IMR-90 (cell line): ENCODE data around the gene DIAPH2.

ENCODE experiments used
- CEBPB ChIP-seq: IDR thresholded peaks from 2 replicates; pipeline ENCODE4 v1.6.1; 2012; ENCODE audit warnings: low read depth, low read length, improper control_type of control experiment
- CHD1 ChIP-seq: IDR thresholded peaks from 2 replicates; pipeline ENCODE4 v1.6.1; 2012; ENCODE audit warnings: low read depth, low read length, improper control_type of control experiment
- FOS ChIP-seq: fragments of 150-350 bp; IDR thresholded peaks from 2 replicates; pipeline ENCODE4 v1.6.1; 2016; ENCODE audit warnings: low read depth, low read length
- MAFK ChIP-seq: IDR thresholded peaks from 2 replicates; pipeline ENCODE4 v1.6.1; 2012; ENCODE audit warnings: low read depth, low read length, improper control_type of control experiment
- MXI1 ChIP-seq: IDR thresholded peaks from 2 replicates; pipeline ENCODE4 v1.6.1; 2012; ENCODE audit warnings: low read depth, mild to moderate bottlenecking, low read length, moderate library complexity, borderline replicate concordance
- POLR2A ChIP-seq: IDR thresholded peaks from 2 replicates; pipeline ENCODE4 v1.6.1; 2012; ENCODE audit warnings: mild to moderate bottlenecking, low read depth, low read length
- RAD21 ChIP-seq: IDR thresholded peaks from 2 replicates; pipeline ENCODE4 v1.6.1; 2012; ENCODE audit warnings: low read length, improper control_type of control experiment
- RCOR1 ChIP-seq: IDR thresholded peaks from 2 replicates; pipeline ENCODE4 v1.6.1; 2012; ENCODE audit warnings: mild to moderate bottlenecking, low read length, improper control_type of control experiment; ENCODE audit not compliant: insufficient replicate concordance
- RFX5 ChIP-seq: IDR thresholded peaks from 2 replicates; pipeline ENCODE4 v1.8.0; 2012; ENCODE audit warnings: low read depth, mild to moderate bottlenecking, low read length, moderate library complexity
- SMC3 ChIP-seq: fragments of 150-350 bp; IDR thresholded peaks from 2 replicates; pipeline ENCODE4 v1.6.1; 2016; ENCODE audit warnings: low read depth, mild to moderate bottlenecking, antibody characterized with exemption, low read length, moderate library complexity
- TF ChIP-seq, protein P1 (sequence below): fragments of 150-350 bp; IDR thresholded peaks from 2 replicates; pipeline ENCODE4 v1.6.1; 2016; ENCODE audit warnings: low read depth, mild to moderate bottlenecking, low read length, moderate library complexity, borderline replicate concordance
- TF ChIP-seq, protein P2 (sequence below): conservative IDR thresholded peaks from 2 replicates; pipeline ENCODE4 v1.5.1; 2012; ENCODE audit warnings: mild to moderate bottlenecking, low read depth, low read length, improper control_type of control experiment
- TF ChIP-seq, protein P3 (sequence below): fragments of 150-350 bp; IDR thresholded peaks from 2 replicates; pipeline ENCODE4 v1.6.1; 2017; ENCODE audit warnings: mild to moderate bottlenecking, antibody characterized with exemption, low read length, low read depth

DNA sequence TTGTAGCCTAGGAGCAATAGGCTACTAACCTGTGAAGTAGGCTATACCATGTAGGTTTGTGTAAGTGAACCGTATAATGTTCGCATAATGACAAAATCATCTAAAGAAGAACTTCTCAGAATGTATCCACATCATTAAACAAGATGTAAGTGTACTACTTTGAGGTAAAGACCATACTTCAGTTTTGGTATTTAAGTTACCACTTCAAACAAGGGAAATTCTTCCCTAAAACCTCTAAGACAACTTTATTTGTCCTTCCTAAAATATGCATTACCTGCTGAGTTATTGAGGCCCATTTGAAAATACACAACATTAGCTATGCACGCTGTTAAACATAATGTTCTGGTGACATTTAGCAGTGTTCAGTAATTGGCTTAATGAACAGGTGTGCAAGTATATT lies 381.7 kb downstream of the DIAPH2 start:
- TF ChIP-seq, protein P1, sequence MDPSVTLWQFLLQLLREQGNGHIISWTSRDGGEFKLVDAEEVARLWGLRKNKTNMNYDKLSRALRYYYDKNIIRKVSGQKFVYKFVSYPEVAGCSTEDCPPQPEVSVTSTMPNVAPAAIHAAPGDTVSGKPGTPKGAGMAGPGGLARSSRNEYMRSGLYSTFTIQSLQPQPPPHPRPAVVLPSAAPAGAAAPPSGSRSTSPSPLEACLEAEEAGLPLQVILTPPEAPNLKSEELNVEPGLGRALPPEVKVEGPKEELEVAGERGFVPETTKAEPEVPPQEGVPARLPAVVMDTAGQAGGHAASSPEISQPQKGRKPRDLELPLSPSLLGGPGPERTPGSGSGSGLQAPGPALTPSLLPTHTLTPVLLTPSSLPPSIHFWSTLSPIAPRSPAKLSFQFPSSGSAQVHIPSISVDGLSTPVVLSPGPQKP = no peak
- TF ChIP-seq POLR2A (no peak), FOS (no peak), RFX5 (no peak), CEBPB (no peak), RAD21 (no peak), RCOR1 (no peak), MXI1 (no peak), MAFK (no peak), CHD1 (no peak), SMC3 (no peak)
- TF ChIP-seq, protein P2, sequence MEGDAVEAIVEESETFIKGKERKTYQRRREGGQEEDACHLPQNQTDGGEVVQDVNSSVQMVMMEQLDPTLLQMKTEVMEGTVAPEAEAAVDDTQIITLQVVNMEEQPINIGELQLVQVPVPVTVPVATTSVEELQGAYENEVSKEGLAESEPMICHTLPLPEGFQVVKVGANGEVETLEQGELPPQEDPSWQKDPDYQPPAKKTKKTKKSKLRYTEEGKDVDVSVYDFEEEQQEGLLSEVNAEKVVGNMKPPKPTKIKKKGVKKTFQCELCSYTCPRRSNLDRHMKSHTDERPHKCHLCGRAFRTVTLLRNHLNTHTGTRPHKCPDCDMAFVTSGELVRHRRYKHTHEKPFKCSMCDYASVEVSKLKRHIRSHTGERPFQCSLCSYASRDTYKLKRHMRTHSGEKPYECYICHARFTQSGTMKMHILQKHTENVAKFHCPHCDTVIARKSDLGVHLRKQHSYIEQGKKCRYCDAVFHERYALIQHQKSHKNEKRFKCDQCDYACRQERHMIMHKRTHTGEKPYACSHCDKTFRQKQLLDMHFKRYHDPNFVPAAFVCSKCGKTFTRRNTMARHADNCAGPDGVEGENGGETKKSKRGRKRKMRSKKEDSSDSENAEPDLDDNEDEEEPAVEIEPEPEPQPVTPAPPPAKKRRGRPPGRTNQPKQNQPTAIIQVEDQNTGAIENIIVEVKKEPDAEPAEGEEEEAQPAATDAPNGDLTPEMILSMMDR = no peak
- TF ChIP-seq, protein P3, sequence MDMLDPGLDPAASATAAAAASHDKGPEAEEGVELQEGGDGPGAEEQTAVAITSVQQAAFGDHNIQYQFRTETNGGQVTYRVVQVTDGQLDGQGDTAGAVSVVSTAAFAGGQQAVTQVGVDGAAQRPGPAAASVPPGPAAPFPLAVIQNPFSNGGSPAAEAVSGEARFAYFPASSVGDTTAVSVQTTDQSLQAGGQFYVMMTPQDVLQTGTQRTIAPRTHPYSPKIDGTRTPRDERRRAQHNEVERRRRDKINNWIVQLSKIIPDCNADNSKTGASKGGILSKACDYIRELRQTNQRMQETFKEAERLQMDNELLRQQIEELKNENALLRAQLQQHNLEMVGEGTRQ = no peak
